Subcutaneous abdominal adipose tissue (tissue), 5 donors: ENCODE data around the gene TARBP2.
"Not testable (repeated sequence)": the region's sequence is repeated elsewhere in the genome, so short reads cannot be mapped to it uniquely, and the experiment has no call there.

Source experiments
- H3K27ac ChIP-seq: one replicate; pipeline ENCODE4 v1.7.0; 2013; ENCODE audit warnings: low read depth, mild to moderate bottlenecking, inconsistent platforms, low read length, moderate library complexity
- H3K27me3 ChIP-seq, 5 donors: one replicate each; pipeline ENCODE4 v1.7.0; 2013; ENCODE audit warnings: low read length in 5 of 5, inconsistent platforms in 1 of 5; ENCODE audit not compliant: control insufficient read depth in 5 of 5, insufficient read depth in 4 of 5
- H3K36me3 ChIP-seq, 5 donors: one replicate each; pipeline ENCODE4 v1.7.0; 2013; ENCODE audit warnings: low read length in 5 of 5; ENCODE audit not compliant: control insufficient read depth in 5 of 5, insufficient read depth in 5 of 5
- H3K4me1 ChIP-seq, 5 donors: one replicate each; pipeline ENCODE4 v1.7.0; 2013; ENCODE audit warnings: low read length in 5 of 5, mild to moderate bottlenecking in 3 of 5, moderate library complexity in 1 of 5; ENCODE audit not compliant: control insufficient read depth in 5 of 5, insufficient read depth in 5 of 5
- H3K4me3 ChIP-seq, 5 donors: one replicate each; pipeline ENCODE4 v1.7.0; 2013; ENCODE audit warnings: low read length in 5 of 5, low read depth in 1 of 5
- H3K9ac ChIP-seq, 5 donors: one replicate each; pipeline ENCODE4 v1.7.0; 2013; ENCODE audit warnings: low read length in 5 of 5, mild to moderate bottlenecking in 4 of 5, moderate library complexity in 3 of 5
- H3K9me3 ChIP-seq, 5 donors: one replicate each; pipeline ENCODE4 v1.7.0; 2013; ENCODE audit warnings: low read length in 5 of 5; ENCODE audit not compliant: control insufficient read depth in 5 of 5
- donor health status: healthy.
- donor health status: healthy.
- donor health status: healthy.
- donor health status: healthy.
- donor health status: healthy.

The TARBP2 gene

DNA sequence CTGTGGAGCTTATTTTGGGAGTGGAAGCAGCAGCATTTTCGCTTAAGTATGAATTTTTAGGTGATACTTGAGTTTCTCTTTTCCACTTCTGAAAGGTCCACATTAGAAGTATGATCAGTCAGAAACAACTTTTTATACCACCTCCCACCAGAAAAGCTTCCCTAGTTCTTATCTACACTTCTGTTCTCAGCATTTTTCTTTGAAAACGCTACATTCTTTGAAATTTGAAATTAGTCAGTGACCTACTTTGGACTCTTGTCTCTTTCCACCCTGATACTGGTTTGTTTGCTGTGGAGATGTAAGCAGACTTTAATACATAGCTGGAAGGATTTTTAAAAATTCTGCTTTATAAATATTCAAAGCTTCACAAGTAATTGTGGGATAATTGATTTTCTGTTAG lies 27.0 kb upstream of the TARBP2 start:
- Histone ChIP-seq H3K4me1 (peaks cover 0 to 10% (median 0%) of the 10 kb centered on the region in 5 donors), H3K9ac (no peak overlapping the region), H3K27me3 (no peaks in the 10 kb centered on the region), H3K27ac (no peak overlapping the region), H3K9me3 (no peaks in the 10 kb centered on the region), H3K36me3 (peaks cover 59 to 96% (median 93%) of the 10 kb centered on the region in 5 donors), H3K4me3 (no peak overlapping the region)

DNA sequence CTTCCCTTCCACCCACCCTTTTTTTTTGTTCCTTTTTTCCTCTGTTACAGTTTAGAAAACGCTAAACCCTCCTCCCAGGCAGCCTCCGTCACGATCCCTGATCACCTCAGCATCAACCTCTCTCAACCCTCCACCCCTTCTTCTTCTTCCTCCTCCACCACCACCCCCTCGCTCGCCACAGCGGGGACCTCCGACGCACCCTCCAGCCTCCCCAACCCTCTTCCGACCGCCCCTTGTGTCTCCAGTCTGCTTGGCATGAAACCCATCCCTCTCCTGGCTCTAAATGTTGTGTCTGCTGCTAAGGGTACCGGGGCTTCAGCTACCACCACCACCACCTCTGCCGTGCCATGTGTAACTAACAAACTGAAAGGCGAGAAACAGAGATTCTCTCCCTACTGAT lies 26.3 kb upstream of the TARBP2 start:
- Histone ChIP-seq H3K36me3 (peaks cover 64 to 95% (median 93%) of the 10 kb centered on the region in 5 donors), H3K9ac (no peak overlapping the region), H3K27me3 (no peaks in the 10 kb centered on the region), H3K9me3 (no peaks in the 10 kb centered on the region), H3K27ac (no peak overlapping the region), H3K4me1 (peaks cover 0 to 10% (median 0%) of the 10 kb centered on the region in 5 donors), H3K4me3 (no peak overlapping the region)

DNA sequence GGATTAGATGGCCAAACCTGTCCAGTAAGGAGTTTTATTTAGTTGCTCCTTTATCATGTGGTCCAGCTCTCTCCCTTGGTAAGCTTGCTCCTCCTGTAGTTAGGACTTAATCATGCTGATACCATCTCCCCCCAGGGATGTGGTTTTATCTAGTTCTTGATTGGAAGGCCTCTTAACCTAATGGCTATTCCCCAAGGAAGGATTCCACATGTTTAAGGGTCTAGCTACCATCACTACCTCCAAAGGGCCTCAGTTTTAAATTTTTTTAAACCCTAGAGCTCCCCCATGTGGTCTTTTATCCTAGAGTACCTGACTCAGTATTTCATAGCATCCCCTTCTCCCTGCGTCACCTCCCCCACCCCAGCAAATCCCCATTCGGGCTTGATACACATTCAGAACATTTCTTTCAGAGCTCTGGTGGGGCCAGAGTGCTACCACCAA lies 24.3 kb upstream of the TARBP2 start:
- H3K36me3 ChIP-seq, result peaks cover 61 to 92% (median 90%) of the 10 kb centered on the region in 5 donors
- H3K9me3 ChIP-seq, result no peaks in the 10 kb centered on the region
- H3K27ac ChIP-seq, result no peak overlapping the region
- peaks cover 0 to 10% (median 0%) of the 10 kb centered on the region in 5 donors for H3K4me1 ChIP-seq
- H3K27me3 ChIP-seq, result no peaks in the 10 kb centered on the region
- no peak overlapping the region for H3K4me3 ChIP-seq
- no peak overlapping the region for H3K9ac ChIP-seq

DNA sequence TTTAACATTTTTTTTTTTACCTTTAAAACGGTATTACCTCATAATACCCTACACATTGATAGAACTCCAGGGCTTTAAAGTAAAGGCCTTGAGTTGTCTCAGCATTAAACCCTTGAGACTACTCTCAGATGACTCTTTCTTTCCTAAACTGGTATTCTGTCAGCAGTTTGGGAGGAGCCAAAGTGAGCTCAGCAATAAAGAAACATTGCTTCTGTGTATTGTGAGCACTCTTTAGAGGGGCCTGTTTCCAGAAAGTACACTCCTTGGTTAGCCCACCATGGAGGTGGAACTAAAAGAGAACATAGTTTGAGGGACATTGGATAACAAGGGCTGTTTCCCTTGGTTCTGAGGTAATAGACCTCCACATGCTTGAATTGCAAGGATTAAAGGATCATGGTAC lies 22.2 kb upstream of the TARBP2 start:
- Histone ChIP-seq H3K4me3 (no peak overlapping the region), H3K9ac (peak overlapping the region in 1 of 5 donors; percentile 22), H3K9me3 (no peaks in the 10 kb centered on the region), H3K27me3 (no peaks in the 10 kb centered on the region), H3K36me3 (peaks cover 44 to 92% (median 90%) of the 10 kb centered on the region in 5 donors), H3K4me1 (peaks cover 0 to 1% (median 0%) of the 10 kb centered on the region in 5 donors), H3K27ac (peak overlapping the region; percentile 47)

DNA sequence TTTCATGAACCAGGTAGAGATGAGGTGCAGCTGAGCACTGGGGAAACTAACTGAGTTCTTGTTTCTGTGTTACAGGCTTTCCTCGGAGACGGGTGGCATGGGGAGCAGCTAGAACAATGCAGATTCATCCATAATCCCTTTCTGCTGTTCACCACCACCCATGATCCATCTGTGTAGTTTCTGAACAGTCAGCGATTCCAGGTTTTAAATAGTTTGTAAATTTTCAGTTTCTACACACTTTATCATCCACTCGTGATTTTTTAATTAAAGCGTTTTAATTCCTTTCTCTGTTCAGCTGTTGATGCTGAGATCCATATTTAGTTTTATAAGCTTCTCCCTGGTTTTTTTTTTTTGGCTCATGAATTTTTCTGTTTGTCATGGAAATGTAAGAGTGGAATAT lies 21.8 kb upstream of the TARBP2 start:
- Histone ChIP-seq H3K4me1 (no peaks in the 10 kb centered on the region), H3K27ac (no peak overlapping the region), H3K9me3 (no peaks in the 10 kb centered on the region), H3K9ac (no peak overlapping the region), H3K27me3 (no peaks in the 10 kb centered on the region), H3K4me3 (no peak overlapping the region), H3K36me3 (peaks cover 40 to 93% (median 90%) of the 10 kb centered on the region in 5 donors)

DNA sequence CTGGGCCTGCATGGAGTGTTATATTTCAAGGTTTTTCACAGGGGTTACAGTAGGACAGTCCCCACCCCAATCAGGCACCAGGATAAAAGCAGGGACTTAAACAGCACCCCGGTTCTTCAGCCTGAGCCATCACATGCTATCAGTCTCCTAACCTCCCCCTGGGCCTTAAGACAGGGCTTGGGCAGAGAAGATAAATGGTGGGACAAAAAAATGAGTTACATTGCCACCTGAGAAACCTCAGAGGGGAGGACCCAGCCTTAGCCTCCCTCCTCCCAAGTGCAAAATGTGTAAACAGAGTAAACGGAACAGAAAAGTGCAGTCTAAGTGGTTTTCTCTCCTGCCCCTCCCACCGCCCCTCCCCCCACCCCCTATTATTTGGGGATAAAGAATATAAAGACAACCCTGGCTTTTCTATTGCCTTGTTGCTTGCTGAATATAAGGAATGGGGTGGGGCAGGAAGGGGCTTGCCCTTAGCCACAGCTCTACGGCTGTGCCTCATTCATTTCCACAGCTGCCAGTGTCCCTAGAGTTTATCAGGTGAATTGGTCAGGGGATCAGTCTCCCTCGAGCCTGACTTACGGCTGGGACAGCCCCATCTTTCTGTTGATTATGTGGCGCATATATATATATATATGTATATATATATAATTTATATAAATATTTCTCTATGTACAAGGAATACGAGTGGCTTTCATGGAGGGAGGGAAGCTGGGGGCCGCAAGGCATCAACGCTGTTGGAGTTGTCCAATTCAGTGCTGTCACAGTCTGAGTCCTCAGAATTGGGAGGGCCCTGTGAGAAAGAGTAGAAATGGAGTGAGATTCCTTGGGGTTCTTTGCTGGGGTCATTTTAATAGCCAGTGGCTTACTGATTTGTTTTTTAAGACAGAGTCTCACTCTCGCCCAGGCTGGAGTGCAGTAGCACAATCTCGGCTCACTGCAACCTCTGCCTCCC lies 20.3 kb upstream of the TARBP2 start:
- Histone ChIP-seq H3K27ac (no peak overlapping the region), H3K27me3 (no peaks in the 10 kb centered on the region), H3K9ac (no peak overlapping the region), H3K4me3 (no peak overlapping the region), H3K36me3 (peaks cover 29 to 93% (median 85%) of the 10 kb centered on the region in 5 donors), H3K9me3 (no peaks in the 10 kb centered on the region), H3K4me1 (no peaks in the 10 kb centered on the region)

DNA sequence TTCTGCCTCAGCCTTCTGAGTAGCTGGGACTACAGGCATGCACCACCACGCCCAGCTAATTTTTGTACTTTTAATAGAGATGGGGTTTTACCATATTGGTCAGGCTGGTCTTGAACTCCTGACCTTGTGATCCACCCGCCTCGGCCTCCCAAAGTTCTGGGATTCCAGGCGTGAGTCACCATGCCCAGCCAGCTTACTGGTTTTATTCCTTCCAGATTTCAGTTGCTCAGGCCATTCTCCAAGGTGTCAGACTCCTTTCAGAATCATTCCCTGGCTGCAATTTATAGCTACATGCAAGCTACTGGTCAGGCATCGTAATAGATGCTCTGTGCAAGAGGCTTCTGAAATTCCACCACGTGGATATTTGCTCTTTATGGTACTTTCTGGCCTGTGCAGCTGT lies 19.6 kb upstream of the TARBP2 start:
- not testable (repeated sequence) for H3K27ac ChIP-seq, H3K4me3 ChIP-seq, H3K4me1 ChIP-seq, H3K9ac ChIP-seq, H3K27me3 ChIP-seq, H3K9me3 ChIP-seq
- H3K36me3 ChIP-seq, result peaks cover 22 to 93% (median 85%) of the 10 kb centered on the region in 5 donors

DNA sequence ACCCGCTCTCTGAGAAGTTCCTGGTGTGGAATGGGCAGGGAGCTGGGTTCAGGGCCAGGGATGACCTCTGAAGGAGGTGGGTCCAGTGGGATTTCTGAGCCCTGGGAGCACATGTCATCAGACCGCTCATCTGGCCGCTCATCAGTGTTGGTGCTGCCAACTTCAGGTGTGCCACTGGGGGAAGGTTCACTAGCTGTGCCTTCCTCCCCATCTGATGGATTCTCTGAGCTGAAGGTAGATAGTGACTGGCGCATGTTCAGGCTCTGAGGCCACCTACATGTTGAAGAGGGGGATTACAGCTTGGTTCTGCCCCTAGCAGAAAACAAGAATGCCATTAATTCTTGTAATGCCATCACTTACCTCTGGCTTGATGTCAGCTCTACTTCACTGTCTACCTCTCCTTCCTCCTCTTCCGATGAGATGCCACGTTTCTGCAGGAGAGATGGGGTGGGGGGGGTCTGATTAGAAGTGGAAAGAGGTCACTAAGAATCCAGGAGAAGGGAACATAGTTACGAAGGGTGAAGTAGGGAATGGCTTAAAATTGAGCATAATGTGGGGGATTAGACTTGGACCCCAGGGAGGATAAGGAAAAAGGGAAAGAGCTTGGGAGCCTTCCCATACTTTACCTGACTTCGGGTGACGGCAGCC lies 19.0 kb upstream of the TARBP2 start:
- H3K36me3 ChIP-seq, result peaks cover 19 to 93% (median 84%) of the 10 kb centered on the region in 5 donors
- H3K9ac ChIP-seq, result no peak overlapping the region
- H3K27ac ChIP-seq, result no peak overlapping the region
- H3K27me3 ChIP-seq, result no peaks in the 10 kb centered on the region
- no peak overlapping the region for H3K4me3 ChIP-seq
- H3K9me3 ChIP-seq, result no peaks in the 10 kb centered on the region
- H3K4me1 ChIP-seq, result no peaks in the 10 kb centered on the region

DNA sequence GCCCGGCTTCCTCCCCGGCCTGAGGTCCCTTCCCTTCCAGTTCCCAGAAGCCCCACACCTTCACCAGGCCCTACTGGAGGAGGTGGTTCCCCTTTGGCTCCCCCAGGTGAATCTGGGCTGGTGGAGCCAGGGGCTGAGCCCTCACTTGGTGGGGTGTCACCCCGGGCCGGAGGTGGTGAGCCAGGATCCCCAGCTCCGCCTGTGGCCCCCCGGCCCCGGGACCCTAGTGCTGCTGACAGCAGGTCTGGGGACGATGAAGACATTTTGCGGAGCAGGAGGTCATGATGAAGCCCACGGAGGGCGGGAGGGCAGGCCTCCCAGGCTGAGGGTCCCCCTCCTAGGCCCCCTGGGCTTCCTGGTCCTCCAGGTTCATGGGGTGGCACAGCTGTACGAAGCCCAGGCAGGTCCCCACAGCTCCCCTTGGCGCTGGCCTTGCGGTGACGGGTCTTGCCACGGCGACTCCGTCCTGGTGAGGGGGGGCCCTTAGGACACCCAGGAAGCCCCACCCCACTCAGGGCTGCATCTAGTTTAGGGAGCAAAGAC lies 18.4 kb upstream of the TARBP2 start:
- H3K4me1 ChIP-seq, result no peaks in the 10 kb centered on the region
- no peak overlapping the region for H3K9ac ChIP-seq
- H3K27me3 ChIP-seq, result no peaks in the 10 kb centered on the region
- no peaks in the 10 kb centered on the region for H3K9me3 ChIP-seq
- no peak overlapping the region for H3K27ac ChIP-seq
- H3K36me3 ChIP-seq, result peaks cover 17 to 95% (median 85%) of the 10 kb centered on the region in 5 donors
- no peak overlapping the region for H3K4me3 ChIP-seq
